CD4-positive, alpha-beta T cell treated with Interleukin-2 at 100 ng/mL for 4 hours (primary cell): Measurements from ENCODE around the gene SETBP1.

Source experiments
- DNase-seq: peaks from one replicate; pipeline ENCODE4 v3.0.0-alpha.2; 2020; ENCODE audit warnings: low spot score

The SETBP1 gene

GRCh38 chr18:44901283-44901682 lies 220.6 kb downstream of the SETBP1 start:
- DNase-seq: no peak

DNA sequence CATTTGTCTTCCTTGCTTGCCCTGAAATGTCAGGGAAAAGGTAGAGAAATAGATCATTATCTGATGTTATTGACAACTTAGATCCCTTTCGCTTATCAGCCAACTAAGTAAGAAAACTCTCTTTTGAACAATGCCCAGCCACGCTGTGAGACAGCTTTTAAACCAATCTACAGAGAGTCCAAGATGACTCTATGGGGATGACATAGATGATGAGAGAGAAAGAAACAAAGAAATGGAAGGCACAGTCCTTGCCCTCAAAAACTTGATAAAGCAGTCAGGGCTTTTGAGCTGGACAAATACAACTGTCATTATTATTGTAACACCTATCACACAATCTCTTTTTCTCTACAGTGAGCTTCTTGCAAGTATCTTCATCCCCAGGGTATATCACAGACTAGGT lies 222.6 kb downstream of the SETBP1 start:
- no peak for DNase-seq

GRCh38 chr18:44904768-44905167 lies 224.1 kb downstream of the SETBP1 start:
- no peak for DNase-seq

GRCh38 chr18:44909191-44909719 lies 228.6 kb downstream of the SETBP1 start:
- DNase-seq: no peak

DNA sequence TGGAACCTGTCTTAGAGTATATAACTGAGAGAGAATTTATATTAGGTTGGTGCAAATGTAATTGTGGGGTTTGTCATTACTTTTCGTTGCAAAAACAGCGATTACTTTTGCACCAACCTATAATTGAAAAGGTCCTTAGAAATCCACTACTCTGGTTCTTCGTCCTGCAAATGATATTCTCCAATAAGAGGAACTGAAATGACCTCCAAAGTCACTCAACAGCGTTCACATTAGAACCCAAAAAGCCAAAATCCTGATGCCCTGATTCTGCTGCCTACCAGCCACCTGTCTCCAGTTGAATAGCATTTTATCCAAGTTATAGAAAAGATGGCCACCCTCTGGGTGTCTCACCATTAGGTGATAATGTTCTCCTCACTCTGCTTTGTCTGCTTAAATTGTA lies 230.6 kb downstream of the SETBP1 start:
- DNase-seq: no peak

DNA sequence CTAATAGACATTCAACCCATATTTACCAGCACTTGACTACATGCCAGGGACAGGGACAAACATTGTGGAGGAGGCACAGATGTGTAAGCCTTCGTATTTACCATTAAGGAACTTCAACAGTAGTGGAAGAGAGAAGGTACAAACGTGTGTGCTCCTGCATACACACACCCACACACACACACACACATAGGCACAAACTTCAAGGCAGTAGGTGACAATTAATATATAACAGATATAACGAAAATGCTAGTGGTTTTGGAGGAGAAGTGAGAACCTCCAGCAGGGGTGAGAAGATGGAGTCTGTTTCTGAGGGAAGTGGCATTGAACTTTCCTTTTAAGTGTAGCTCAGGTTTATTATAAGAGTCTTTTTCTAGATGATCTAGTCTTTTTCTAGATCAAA lies 231.1 kb downstream of the SETBP1 start:
- DNase-seq: no peak

GRCh38 chr18:44912740-44913478 lies 232.2 kb downstream of the SETBP1 start:
- DNase-seq: no peak

DNA sequence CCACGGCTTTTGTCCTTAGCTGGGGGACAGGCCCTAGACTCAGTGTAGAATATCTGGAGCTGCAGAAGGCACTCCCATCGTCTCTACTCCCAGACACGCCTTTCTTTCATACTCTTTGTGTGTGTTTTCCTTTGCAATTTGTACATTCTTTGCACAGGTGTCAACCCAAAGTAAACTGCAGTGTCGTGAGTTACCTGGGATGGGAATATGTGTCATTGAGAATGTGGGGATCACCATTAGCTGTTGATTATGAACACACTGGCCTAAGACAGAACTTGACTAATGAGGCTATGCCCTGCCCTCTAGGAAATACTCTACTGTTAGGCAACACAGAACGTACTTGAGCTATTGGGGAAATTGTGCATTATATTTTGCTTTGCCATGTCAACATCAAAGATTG lies 233.3 kb downstream of the SETBP1 start:
- no peak for DNase-seq

DNA sequence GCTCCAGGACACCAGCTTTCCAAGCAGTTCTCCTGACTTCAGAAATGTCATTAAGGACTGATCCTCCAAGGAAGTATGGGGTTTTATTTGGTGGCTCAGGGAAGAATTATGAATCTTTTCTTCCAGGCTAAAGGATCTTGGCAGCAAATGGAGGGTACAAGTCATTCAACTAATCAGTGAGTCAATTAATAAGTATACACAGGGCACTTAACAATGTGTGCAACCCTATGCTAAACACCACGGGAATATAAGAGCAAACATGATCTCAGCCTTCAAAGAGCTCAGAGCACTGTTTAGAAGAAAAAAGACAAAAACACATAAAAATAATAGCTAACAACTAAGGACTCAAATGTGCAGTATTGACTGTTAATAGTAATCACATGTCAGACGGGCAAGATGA lies 234.5 kb downstream of the SETBP1 start:
- no peak for DNase-seq

- no peak for DNase-seq
Measured at GRCh38 chr18:44915661-44916060, 235.0 kb downstream of the SETBP1 start.

GRCh38 chr18:44916429-44917207 lies 235.9 kb downstream of the SETBP1 start:
- DNase-seq: no peak

DNA sequence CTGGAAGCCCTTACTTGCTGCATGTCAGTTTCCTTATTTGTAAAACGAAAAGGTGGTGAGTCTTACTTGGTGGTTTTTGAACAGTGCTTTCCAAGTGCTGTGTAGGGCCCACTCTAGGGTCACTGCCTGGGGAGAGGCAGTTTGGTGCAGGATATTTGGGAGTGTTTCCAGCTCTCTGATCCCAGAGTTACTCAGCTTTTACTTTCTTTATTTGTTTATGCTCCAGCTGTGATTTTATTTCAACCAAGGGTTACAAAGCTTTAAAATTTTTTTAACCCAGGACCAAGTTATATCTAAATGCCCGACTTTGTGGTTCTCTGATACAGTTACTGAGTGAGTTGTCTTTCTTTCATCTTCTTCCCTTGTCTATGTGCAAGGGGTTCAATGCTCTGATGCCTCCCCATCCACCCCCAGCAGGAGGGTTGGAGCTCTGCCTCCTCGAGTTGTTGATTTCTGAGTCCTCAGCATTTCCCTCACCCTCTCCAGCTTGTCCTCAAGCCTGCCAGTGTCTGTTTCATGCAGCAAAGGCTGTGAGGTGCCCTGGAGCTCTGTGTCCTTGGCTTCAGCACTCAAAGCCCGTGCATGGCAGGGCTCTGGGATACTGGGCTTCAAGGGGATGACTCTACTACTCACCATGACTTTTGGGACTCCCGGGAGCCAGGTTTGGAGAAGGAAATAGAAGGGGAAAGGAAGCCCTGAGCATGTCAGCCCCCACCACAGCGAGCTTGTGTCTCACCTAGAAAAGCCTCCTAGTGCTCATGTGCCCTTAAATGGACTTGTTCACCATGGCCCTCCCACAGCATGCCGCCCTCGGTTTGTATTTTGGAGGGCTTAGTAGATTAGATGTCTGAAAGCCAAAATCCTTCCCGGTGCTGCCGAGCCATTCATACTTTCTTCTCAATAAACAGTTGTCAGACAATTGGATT lies 236.8 kb downstream of the SETBP1 start:
- DNase-seq: no peak

- no peak for DNase-seq
Measured at GRCh38 chr18:44918142-44918476, 237.4 kb downstream of the SETBP1 start.

DNA sequence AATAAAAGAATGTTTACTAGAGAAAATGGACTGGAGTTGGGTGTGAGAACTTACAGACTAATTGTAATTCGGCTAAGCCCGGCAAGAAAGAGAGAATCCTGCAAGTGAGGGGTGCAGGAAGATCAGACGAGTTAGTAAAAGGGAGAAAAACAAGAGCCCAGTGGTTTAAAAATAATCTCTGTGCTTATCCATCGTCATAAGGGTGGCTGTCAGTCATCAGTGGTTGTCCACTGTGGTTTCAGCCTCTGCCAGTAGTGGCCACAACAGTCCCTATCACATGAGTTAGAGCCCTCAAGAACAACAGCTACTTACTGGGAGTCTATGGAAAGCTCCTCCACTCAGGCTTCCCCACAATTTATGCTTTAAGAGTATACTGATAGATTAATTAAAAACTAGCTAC lies 239.8 kb downstream of the SETBP1 start:
- DNase-seq: no peak

DNA sequence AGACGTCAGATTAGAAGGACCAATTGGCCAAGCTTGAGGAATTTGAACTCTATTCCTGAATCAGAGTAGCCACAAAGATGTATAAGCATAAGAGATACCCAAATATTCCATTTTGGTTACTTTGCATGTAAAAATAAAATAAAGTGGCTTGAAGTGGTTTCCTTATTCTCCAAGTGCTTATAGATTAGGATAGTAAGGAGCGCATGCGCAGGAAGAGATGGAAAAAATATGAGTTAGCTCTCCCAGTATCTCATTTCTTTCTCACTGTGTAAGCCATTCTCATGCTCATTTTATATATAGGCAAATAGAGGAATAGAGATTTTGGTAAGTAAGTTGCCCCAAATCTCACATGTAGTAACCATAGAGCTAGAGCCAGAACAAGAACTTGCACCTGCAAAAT lies 241.3 kb downstream of the SETBP1 start:
- DNase-seq: no peak

- DNase-seq: no peak
Measured at GRCh38 chr18:44922968-44923367, 242.3 kb downstream of the SETBP1 start.

DNA sequence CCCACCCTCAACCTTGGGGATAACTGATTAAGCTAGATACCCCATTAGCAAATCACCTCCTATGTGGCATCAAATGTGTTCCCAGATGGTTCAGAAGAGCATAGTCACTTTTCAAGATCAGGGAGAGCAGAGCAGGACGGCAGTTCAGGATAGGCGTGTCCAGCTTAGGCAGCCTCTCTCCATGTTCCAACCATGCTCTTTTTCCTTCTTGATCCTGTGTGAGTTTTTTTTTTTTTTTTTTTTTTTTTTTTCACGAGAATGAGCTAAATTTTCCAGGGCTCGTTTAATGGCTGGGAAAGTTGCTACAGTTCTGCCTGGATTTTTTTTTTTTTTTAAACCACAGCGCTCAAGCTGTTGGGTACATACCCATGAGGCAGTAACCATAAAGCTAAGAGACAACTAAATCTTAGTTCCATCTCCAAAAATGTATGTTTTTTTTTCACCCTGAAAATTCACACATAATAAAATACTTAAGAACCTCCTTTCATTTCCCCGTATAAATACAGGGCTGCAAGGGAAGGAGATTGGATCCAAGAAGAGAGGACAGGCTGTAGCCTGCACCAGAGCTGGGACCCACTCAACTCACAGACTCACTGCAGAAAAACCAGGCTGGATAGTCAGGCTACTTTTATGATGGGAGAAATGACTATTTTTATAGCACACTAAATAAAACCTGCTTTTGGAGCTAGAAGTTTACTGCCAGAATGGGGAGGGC lies 244.3 kb downstream of the SETBP1 start:
- no peak for DNase-seq

GRCh38 chr18:44927127-44927849 lies 246.6 kb downstream of the SETBP1 start:
- no peak for DNase-seq

- DNase-seq: no peak
Measured at GRCh38 chr18:44934901-44935300, 254.2 kb downstream of the SETBP1 start.

DNA sequence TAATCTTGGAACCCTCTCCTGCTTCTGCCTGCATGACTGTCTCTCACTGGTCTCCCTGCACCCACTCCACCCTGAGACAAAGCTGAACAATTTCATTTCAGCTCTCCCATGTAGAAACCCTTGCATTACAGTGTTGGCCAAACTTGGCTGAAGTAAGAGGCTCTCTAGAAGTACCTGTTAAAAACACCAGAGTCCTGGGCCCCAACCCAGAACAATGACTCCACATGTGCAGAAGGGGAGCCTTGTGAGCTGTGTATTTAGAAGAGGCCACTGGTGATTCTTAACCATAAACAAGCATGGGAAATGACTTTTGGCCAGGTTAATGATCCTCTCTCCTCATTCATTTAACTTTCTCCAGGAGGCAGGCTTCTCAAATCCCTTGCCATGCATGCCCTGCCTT lies 254.8 kb downstream of the SETBP1 start:
- no peak for DNase-seq

DNA sequence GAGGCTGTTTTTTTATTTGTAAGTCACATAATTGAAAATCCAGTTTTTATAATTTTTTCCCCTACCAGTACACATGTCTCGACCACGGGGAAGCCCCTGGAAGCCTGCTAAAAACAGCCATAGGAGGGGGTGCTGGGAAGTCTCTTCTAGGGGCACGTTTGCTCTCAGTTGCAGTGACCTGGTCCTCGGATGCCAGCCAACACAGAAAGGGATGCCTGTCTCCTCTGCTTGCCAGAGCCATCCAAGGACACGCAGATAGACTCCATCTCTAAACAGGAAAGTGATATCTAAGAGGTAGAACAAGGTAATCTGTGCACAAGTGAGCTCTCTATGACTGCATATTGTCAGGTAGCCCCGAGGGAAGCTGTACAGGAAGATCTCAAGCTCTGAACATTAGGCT lies 255.8 kb downstream of the SETBP1 start:
- no peak for DNase-seq
